Activated T-cell treated with anti-CD3 and anti-CD28 coated beads for 1 hour (primary cell): Measurements from ENCODE around the gene GMPR.
"Not testable (repeated sequence)": the region's sequence is repeated elsewhere in the genome, so short reads cannot be mapped to it uniquely, and the experiment has no call there.

Source experiments
- DNase-seq: peaks from one replicate; pipeline ENCODE4 v3.0.0-alpha.2; 2020; ENCODE audit warnings: low read depth

Gene GMPR

GRCh38 chr6:16225062-16225731, 13.2 kb upstream of the GMPR start:
- DNase-seq, result not testable (repeated sequence)

GRCh38 chr6:16226117-16227047, 12.0 kb upstream of the GMPR start:
- not testable (repeated sequence) for DNase-seq

- no peak for DNase-seq
Measured at GRCh38 chr6:16227048-16227562, 11.3 kb upstream of the GMPR start.

- DNase-seq, result no peak
Measured at GRCh38 chr6:16227605-16228004, 10.8 kb upstream of the GMPR start.

- no peak for DNase-seq
Measured at GRCh38 chr6:16228043-16228442, 10.3 kb upstream of the GMPR start.

- DNase-seq, result no peak
Measured at GRCh38 chr6:16228709-16229665, 9.4 kb upstream of the GMPR start.

GRCh38 chr6:16229700-16230099, 8.7 kb upstream of the GMPR start:
- no peak for DNase-seq

GRCh38 chr6:16230953-16231352, 7.4 kb upstream of the GMPR start:
- no peak for DNase-seq

- no peak for DNase-seq
Measured at GRCh38 chr6:16232086-16232485, 6.3 kb upstream of the GMPR start.

GRCh38 chr6:16236009-16236501, 2.3 kb upstream of the GMPR start:
- no peak for DNase-seq

- DNase-seq, result no peak
Measured at GRCh38 chr6:16236631-16237199, 1.7 kb upstream of the GMPR start.

GRCh38 chr6:16237242-16237641, 1.1 kb upstream of the GMPR start:
- DNase-seq, result no peak

- no peak for DNase-seq
Measured at GRCh38 chr6:16238963-16239797, 793 bp downstream of the GMPR start.

- no peak for DNase-seq
Measured at GRCh38 chr6:16239798-16240123, 1.4 kb downstream of the GMPR start.

- no peak for DNase-seq
Measured at GRCh38 chr6:16240589-16241320, 2.4 kb downstream of the GMPR start.

GRCh38 chr6:16241321-16241689, 2.9 kb downstream of the GMPR start:
- no peak for DNase-seq

- no peak for DNase-seq
Measured at GRCh38 chr6:16243055-16243454, 4.7 kb downstream of the GMPR start.

- no peak for DNase-seq
Measured at GRCh38 chr6:16243664-16244063, 5.3 kb downstream of the GMPR start.

GRCh38 chr6:16244446-16244845, 6.1 kb downstream of the GMPR start:
- DNase-seq, result no peak

- no peak for DNase-seq
Measured at GRCh38 chr6:16244869-16245451, 6.6 kb downstream of the GMPR start.
